HG03108 (cell line): Measurements from ENCODE around the gene ABHD16B.
"Not testable (repeated sequence)": the region's sequence is repeated elsewhere in the genome, so short reads cannot be mapped to it uniquely, and the experiment has no call there.

ENCODE experiments used
- ATAC-seq: cut with Tn5 transposase; IDR thresholded peaks from one replicate; pipeline ENCODE4 v1.9.1; 2021; ENCODE audit warnings: moderate library complexity; ENCODE audit not compliant: unreplicated experiment

Gene ABHD16B

GRCh38 chr20:63874241-63874640 is 12.9 kb downstream of the ABHD16B start:
- ATAC-seq: not testable (repeated sequence)

GRCh38 chr20:63876489-63877036 is 15.3 kb downstream of the ABHD16B start:
- ATAC-seq: no peak

- no peak for ATAC-seq
Observed at GRCh38 chr20:63877755-63878470, 16.6 kb downstream of the ABHD16B start.

- no peak for ATAC-seq
Observed at GRCh38 chr20:63878899-63879663, 17.8 kb downstream of the ABHD16B start.

- not testable (repeated sequence) for ATAC-seq
Observed at GRCh38 chr20:63880901-63881300, 19.6 kb downstream of the ABHD16B start.

GRCh38 chr20:63881451-63882226 is 20.3 kb downstream of the ABHD16B start:
- ATAC-seq: no peak

GRCh38 chr20:63882257-63883200 is 21.2 kb downstream of the ABHD16B start:
- ATAC-seq: no peak

- ATAC-seq: no peak
Observed at GRCh38 chr20:63883201-63883593, 21.9 kb downstream of the ABHD16B start.

GRCh38 chr20:63884506-63885263 is 23.4 kb downstream of the ABHD16B start:
- ATAC-seq: no peak

- ATAC-seq: no peak
Observed at GRCh38 chr20:63885264-63886053, 24.2 kb downstream of the ABHD16B start.

- ATAC-seq: no peak
Observed at GRCh38 chr20:63886054-63886419, 24.7 kb downstream of the ABHD16B start.

GRCh38 chr20:63886921-63887320 is 25.6 kb downstream of the ABHD16B start:
- no peak for ATAC-seq

- no peak for ATAC-seq
Observed at GRCh38 chr20:63889241-63890200, 28.2 kb downstream of the ABHD16B start.

GRCh38 chr20:63890201-63890576 is 28.9 kb downstream of the ABHD16B start:
- ATAC-seq: no peak

GRCh38 chr20:63890616-63891015 is 29.3 kb downstream of the ABHD16B start:
- no peak for ATAC-seq

GRCh38 chr20:63891061-63892002 is 30.0 kb downstream of the ABHD16B start:
- no peak for ATAC-seq

GRCh38 chr20:63892402-63892801 is 31.1 kb downstream of the ABHD16B start:
- ATAC-seq: no peak
